ENCODE measurements around the gene TRIM17. TPM values are rescaled to one million over a fixed set of nuclear protein-coding genes. Genes with fewer than 3 reads are reported as not detected.

Gene TRIM17
- total RNA-seq, 1 experiment from 2014 or later, result not detected

Other genes with a start within 250 kb of the TRIM17 start
- gene OBSCN, start 208.8 kb downstream of the TRIM17 start, total RNA-seq (2014; rRNA removed; shearing (Covaris generic)), result 0.10 and 0.24 TPM in 2 replicates
- 9.3 and 11.6 TPM in 2 replicates for gene TRIM11, start 10.0 kb downstream of the TRIM17 start, total RNA-seq (2014; rRNA removed; shearing (Covaris generic))
- gene RNF187, start 70.5 kb upstream of the TRIM17 start, total RNA-seq (2014; rRNA removed; shearing (Covaris generic)), result 30.5 and 49.1 TPM in 2 replicates

Measured in RPMI7951 (cell line).